Esophagus muscularis mucosa (tissue), 4 donors: ENCODE results near the gene ADORA2B.
"Not testable (repeated sequence)": the region's sequence is repeated elsewhere in the genome, so short reads cannot be mapped to it uniquely, and the experiment has no call there.

Source experiments
- EP300 ChIP-seq: sonication (generic); formaldehyde crosslinking; IDR thresholded peaks from one replicate; pipeline ENCODE4 v1.6.1; 2017; ENCODE audit warnings: antibody characterized with exemption
- POLR2A ChIP-seq: fragments of 450-650 bp; IDR thresholded peaks from one replicate; pipeline ENCODE4 v1.6.1; 2017; ENCODE audit warnings: antibody characterized with exemption, moderate library complexity, mild to moderate bottlenecking, low read depth
- POLR2AphosphoS5 ChIP-seq, 2 donors: sonication (generic); formaldehyde crosslinking; IDR thresholded peaks; one replicate each; pipeline ENCODE4 v1.6.1; 2017; ENCODE audit warnings: antibody characterized with exemption in 2 of 2
- TF ChIP-seq, protein P1 (sequence below), 3 experiments: fragments of 200-600 bp in 2 of 3; fragments of 450-650 bp in 1 of 3; sonication (generic) in 2 of 3; IDR thresholded peaks; one replicate each; pipeline ENCODE4 v1.5.1; 2017 to 2019; ENCODE audit warnings: antibody characterized with exemption in 3 of 3, mild to moderate bottlenecking in 2 of 3, moderate library complexity in 1 of 3

DNA sequence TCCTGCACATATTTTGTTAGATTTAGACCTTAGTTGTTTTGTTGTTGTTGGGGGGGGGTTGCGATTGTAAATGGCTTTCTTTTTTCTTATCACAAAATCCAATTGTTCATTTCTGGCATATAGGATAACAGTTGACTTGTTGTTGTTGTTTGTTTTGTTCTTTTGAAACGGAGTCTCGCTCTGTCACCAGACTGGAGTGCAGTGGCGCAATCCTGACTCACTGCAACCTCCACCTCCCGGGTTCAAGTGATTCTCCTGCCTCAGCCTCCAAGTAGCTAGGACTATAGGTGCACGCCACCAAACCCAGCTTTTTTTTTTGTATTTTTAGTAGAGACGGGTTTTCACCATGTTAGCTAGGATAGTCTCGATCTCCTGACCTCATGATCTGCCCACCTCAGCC, 39.7 kb upstream of the ADORA2B start:
- TF ChIP-seq, protein P1, sequence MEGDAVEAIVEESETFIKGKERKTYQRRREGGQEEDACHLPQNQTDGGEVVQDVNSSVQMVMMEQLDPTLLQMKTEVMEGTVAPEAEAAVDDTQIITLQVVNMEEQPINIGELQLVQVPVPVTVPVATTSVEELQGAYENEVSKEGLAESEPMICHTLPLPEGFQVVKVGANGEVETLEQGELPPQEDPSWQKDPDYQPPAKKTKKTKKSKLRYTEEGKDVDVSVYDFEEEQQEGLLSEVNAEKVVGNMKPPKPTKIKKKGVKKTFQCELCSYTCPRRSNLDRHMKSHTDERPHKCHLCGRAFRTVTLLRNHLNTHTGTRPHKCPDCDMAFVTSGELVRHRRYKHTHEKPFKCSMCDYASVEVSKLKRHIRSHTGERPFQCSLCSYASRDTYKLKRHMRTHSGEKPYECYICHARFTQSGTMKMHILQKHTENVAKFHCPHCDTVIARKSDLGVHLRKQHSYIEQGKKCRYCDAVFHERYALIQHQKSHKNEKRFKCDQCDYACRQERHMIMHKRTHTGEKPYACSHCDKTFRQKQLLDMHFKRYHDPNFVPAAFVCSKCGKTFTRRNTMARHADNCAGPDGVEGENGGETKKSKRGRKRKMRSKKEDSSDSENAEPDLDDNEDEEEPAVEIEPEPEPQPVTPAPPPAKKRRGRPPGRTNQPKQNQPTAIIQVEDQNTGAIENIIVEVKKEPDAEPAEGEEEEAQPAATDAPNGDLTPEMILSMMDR (IDR thresholded peaks at IDR 0.05): not testable (repeated sequence)
- not testable (repeated sequence) for TF ChIP-seq EP300; POLR2AphosphoS5 (IDR thresholded peaks at IDR 0.05); POLR2A
